ENCODE measurements around the gene KREMEN1. TPM values are rescaled to one million over a fixed set of nuclear protein-coding genes. Genes with fewer than 3 reads are reported as not detected.
A peak's percentile ranks its signal among the peaks of the same experiment; 100 is the strongest.

KREMEN1 gene
- total and polyA plus RNA-seq, 10 of the 15 experiments (the other 5 are each of a cell fraction or from before 2014, with no cell fraction given): 0.10 to 2.5 (median 0.20) TPM; not detected in 1

DNA sequence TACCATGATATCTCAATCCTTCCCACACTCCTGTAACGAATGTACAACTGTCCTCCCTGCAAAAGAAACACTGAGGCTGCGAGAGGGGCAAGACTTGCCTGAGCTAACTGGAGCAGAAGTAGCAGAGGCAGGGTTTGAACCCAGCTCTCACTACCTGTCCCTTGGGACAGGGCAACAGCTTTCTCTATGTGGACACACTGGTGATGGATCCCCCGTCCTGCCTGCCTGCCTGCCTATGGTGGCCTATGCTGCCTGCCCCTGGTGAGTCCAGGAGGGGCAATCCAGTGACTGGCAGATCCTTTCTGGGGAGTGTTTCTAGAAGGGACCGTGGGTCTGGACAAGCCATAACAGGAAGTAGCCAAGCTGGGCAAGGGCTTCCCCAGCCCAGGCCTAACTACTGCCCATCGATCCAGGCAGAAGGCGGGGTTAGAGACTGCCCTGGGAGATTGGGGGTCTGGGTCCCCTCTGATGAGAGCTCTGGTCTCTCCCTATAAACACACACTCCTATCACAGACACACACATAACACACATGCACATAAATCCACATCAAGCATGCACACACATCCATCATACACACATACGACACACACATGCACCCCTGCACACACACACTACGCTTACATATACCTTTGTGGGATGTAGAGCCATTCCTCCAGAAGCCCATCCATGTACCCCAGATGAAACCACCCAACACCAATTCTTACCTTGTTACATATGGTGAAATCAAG, 131.8 kb downstream of the KREMEN1 start:
- Histone ChIP-seq H3K4me2 (ENCODE audit: control insufficient read depth, insufficient read depth) (peak overlapping the region; percentile 91), H3K27me3 (replicated peaks in 1 of 2; ENCODE audit: control insufficient read depth in 2 of 2, insufficient read depth in 2 of 2, low read length in 1 of 2) (no peaks in the 10 kb centered on the region; a peak in 1 of 4 replicates), H3K36me3 (ENCODE audit: control insufficient read depth in 2 of 2, insufficient read depth in 2 of 2, low read length in 1 of 2) (no peaks in the 10 kb centered on the region; a peak in 1 of 4 replicates), H3K9ac (ENCODE audit: control insufficient read depth, insufficient read depth, low read length) (peak overlapping the region; percentile 58), H3K27ac (ENCODE audit: control insufficient read depth, insufficient read depth) (peak overlapping the region; percentile 90), H3K4me3 (peak overlapping the region; percentile 32), H3K9me3 (replicated peaks; ENCODE audit: control insufficient read depth, insufficient read depth, low read length) (no peaks in the 10 kb centered on the region), H3K79me2 (ENCODE audit: control insufficient read depth, insufficient read depth, low read length) (peaks cover 49% of the 10 kb centered on the region), H2AFZ (ENCODE audit: control insufficient read depth, low read depth, low read length) (no peak overlapping the region), H4K20me1 (ENCODE audit: control insufficient read depth, insufficient read depth) (no peaks in the 10 kb centered on the region), H3K4me1 (ENCODE audit: control insufficient read depth, insufficient read depth, low read length) (peaks cover 55% of the 10 kb centered on the region)
- intact Hi-C loops (cut with micrococcal nuclease; ENCODE audit: unreplicated experiment): loop anchor here (5.0 kb wide), 1 partner anchor 127 kb away; no protein-coding TSS in a partner anchor
- DNase-seq (ENCODE audit: low read depth, low spot score) (no peak), ATAC-seq (peak; percentile 0), FAIRE-seq (no peak)
- POLR2A ChIA-PET: interaction anchor here (0.6 to 15.3 kb wide), 10 partner anchors 8 to 401 kb away, joined by 3 to 239 read pairs (median 4); no protein-coding TSS in a partner anchor
- in situ Hi-C loops (cut with MboI): loop anchor here (5.0 kb wide), 1 partner anchor 37 kb away; no protein-coding TSS in a partner anchor
- WGBS (ENCODE audit: insufficient coverage, insufficient replicate concordance, low lambda C conversion rate, missing lambda C conversion rate): 87% methylated on average over 7 of the region's 8 CpGs
- BruUV-seq (replicated peaks): no TSS peak
- SMC1A ChIA-PET (ENCODE audit: uncharacterized antibody, unreplicated experiment): interaction anchor here (0.8 to 16.1 kb wide), 17 partner anchors 8 to 406 kb away, joined by 3 to 165 read pairs (median 4); partner anchors contain the start of gene XBP1
- RAD21 ChIA-PET (ENCODE audit: unreplicated experiment): interaction anchor here (0.9 to 10.8 kb wide), 7 partner anchors 13 to 164 kb away, joined by 3 to 153 read pairs (median 9); partner anchors contain the start of gene KREMEN1
- CTCF ChIA-PET: interaction anchor here (0.6 to 6.7 kb wide), 15 partner anchors 11 to 122 kb away, joined by 3 to 78 read pairs (median 5); no protein-coding TSS in a partner anchor
- TF ChIP-seq MEF2B (IDR thresholded peaks at IDR 0.05; ENCODE audit: partially characterized antibody, poor library complexity, severe bottlenecking) (peak; percentile 88), CBFB (IDR thresholded peaks at IDR 0.05; ENCODE audit: low read depth) (no peak), IRF4 (IDR thresholded peaks at IDR 0.05; ENCODE audit: low read depth, low read length) (no peak), POLR2AphosphoS5 (IDR thresholded peaks at IDR 0.05; ENCODE audit: low read length) (no peak), LARP7 (IDR thresholded peaks at IDR 0.05) (peak; percentile 41; the same call in 1 of the 2 replicates), BRCA1 (IDR thresholded peaks at IDR 0.05; ENCODE audit: low read depth, low read length) (no peak), ATF7 (IDR thresholded peaks at IDR 0.05; ENCODE audit: low read depth) (no peak), SIX5 (IDR thresholded peaks at IDR 0.05; ENCODE audit: low read depth, low read length, severe bottlenecking) (no peak), HDGF (IDR thresholded peaks at IDR 0.05) (peak; percentile 85), ZNF24 (IDR thresholded peaks at IDR 0.05) (no peak), WRNIP1 (IDR thresholded peaks at IDR 0.05; ENCODE audit: borderline replicate concordance, low read depth, low read length) (no peak), SMAD1 (IDR thresholded peaks at IDR 0.05; ENCODE audit: low read depth, partially characterized antibody) (no peak), MTA2 (IDR thresholded peaks at IDR 0.05; ENCODE audit: low read depth) (peak; percentile 8; the same call in 1 of the 2 replicates), SMARCA5 (IDR thresholded peaks at IDR 0.05) (no peak), SREBF2 (IDR thresholded peaks at IDR 0.05; ENCODE audit: low read length) (no peak), NFYA (IDR thresholded peaks at IDR 0.05; ENCODE audit: borderline replicate concordance, low read depth, low read length) (no peak), CREM (IDR thresholded peaks at IDR 0.05; ENCODE audit: low read depth) (no peak), MXI1 (IDR thresholded peaks at IDR 0.05; ENCODE audit: low read depth, low read length) (no peak)
- TF ChIP-seq, protein P1, sequence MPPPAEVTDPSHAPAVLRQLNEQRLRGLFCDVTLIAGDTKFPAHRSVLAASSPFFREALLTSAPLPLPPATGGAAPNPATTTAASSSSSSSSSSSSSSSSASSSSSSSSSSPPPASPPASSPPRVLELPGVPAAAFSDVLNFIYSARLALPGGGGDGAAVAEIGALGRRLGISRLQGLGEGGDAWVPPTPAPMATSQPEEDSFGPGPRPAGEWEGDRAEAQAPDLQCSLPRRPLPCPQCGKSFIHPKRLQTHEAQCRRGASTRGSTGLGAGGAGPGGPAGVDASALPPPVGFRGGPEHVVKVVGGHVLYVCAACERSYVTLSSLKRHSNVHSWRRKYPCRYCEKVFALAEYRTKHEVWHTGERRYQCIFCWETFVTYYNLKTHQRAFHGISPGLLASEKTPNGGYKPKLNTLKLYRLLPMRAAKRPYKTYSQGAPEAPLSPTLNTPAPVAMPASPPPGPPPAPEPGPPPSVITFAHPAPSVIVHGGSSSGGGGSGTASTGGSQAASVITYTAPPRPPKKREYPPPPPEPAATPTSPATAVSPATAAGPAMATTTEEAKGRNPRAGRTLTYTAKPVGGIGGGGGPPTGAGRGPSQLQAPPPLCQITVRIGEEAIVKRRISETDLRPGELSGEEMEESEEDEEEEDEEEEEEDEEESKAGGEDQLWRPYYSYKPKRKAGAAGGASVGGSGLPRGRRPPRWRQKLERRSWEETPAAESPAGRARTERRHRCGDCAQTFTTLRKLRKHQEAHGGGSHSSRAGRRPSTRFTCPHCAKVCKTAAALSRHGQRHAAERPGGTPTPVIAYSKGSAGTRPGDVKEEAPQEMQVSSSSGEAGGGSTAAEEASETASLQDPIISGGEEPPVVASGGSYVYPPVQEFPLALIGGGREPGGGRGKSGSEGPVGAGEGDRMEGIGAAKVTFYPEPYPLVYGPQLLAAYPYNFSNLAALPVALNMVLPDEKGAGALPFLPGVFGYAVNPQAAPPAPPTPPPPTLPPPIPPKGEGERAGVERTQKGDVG (CRISPR knock-in tag; IDR thresholded peaks at IDR 0.05): no peak
- TF ChIP-seq, protein P2, sequence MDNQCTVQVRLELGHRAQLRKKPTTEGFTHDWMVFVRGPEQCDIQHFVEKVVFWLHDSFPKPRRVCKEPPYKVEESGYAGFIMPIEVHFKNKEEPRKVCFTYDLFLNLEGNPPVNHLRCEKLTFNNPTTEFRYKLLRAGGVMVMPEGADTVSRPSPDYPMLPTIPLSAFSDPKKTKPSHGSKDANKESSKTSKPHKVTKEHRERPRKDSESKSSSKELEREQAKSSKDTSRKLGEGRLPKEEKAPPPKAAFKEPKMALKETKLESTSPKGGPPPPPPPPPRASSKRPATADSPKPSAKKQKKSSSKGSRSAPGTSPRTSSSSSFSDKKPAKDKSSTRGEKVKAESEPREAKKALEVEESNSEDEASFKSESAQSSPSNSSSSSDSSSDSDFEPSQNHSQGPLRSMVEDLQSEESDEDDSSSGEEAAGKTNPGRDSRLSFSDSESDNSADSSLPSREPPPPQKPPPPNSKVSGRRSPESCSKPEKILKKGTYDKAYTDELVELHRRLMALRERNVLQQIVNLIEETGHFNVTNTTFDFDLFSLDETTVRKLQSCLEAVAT (IDR thresholded peaks at IDR 0.05): peak; percentile 99
